ENCODE measurements around the gene TNFRSF12A.

TNFRSF12A gene

DNA sequence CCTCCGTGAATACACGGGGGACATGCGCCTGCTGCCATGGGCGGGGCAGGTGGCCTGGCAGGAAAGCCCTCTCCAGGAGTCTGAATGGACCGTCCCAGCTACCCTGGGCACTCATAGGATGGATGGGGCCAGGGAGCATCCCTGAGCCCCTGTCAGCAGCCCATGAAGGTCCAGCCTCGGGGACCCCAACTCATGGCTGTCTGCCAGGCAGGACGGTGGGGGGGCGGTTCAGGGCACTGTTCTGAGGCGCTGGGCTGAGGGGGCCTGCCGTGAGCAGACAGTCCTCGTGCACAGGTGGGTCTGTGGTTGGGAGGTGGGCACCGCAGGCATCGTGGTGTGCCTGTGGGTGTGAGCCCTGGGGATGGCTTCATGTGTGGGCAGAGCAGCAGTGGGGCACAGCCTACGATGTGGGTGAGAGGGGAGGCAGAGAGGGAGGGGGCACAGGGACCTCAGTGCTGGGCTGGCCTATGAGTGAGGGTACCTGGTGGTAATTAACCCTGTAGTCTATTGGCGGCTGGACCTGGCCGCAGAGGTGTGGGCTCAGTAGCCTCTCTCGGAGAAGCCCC lies 33.5 kb upstream of the TNFRSF12A start:
- peak; percentile 5 for DNase-seq (ENCODE audit: low spot score)

GRCh38 chr16:2987286-2987685 lies 32.9 kb upstream of the TNFRSF12A start:
- peak; percentile 5 for DNase-seq (ENCODE audit: low spot score)

- DNase-seq (ENCODE audit: low spot score), result peak; percentile 35
Measured at GRCh38 chr16:2987833-2988232, 32.3 kb upstream of the TNFRSF12A start.

- peak; percentile 40 for DNase-seq (ENCODE audit: low spot score)
Measured at GRCh38 chr16:2988590-2989099, 31.5 kb upstream of the TNFRSF12A start.

DNA sequence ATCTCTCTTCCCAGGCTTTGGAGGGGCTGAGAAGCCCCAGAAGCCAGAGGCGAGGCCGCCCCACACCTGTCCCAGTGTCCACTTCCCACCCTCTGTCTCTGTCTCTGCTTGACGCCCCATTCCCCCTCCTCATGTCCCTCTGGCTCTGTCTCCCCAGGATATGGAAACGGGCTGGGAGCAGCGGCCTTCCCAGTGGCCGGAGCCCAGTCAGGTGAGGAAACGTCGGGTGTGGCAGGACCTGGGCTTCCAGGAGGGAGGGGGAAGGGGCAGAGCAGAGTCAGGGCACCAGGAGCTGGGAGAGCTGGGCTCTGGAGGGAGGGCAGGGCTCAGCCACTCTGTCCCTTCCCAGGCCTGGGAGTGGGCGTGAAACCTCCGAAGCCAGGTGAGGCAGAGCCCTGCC lies 29.3 kb upstream of the TNFRSF12A start:
- DNase-seq (ENCODE audit: low spot score), result peak; percentile 53

- DNase-seq (ENCODE audit: low spot score), result no peak
Measured at GRCh38 chr16:2991566-2992261, 28.5 kb upstream of the TNFRSF12A start.

DNA sequence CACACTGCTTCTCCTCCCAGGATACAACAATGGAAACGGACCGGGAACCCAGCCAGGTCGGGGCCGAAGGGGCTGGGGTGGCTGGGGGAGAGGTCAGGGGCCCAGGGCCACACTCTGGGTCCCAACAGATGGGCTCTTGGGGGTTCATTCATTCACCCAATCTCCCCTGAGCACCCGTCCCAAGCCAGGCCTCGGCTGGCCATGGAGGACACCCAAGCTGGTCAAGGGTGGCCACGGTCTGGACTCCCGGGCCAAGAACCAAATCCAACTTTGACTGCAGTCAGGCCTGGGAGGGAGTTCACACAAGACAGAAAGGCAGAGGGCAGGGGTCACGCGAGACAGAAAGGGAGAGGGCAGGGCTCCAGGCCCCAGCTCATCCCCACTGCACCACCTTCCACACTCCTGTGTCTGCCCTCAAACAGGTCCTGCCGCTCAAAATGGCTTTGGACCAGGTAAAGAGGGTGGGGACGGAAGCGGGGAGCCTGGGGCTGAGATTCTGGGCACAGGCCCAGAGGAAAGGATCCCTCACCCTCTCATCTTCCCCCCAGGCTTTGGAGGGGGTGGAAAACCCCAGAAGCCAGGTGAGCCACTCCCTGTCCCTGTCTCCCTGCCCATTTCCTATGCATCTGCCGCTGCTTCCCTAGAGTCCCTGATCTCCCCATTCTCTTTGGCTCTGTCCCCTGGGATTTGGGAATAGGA lies 27.6 kb upstream of the TNFRSF12A start:
- DNase-seq (ENCODE audit: low spot score), result no peak

DNA sequence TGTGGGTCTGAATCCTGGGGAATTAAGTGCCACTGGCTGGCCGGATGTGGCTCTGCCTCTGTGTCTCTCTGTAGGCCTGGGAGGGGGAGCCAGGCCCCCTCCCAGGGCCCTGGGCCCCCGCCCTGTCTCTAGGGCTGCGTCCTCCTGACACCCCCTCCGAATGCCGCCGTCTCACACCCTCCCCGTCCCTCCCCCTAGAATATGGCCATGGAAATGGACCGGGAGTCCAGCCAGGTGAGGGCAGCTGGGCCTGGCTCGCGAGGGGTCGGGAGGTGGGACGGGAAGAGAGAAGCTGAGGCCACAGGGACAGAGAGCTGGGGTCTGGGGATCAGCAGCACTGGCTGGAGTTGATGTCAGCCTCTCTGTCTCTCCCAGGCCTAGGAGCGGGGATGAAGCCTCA lies 23.9 kb upstream of the TNFRSF12A start:
- peak; percentile 18 for DNase-seq (ENCODE audit: low spot score)

DNA sequence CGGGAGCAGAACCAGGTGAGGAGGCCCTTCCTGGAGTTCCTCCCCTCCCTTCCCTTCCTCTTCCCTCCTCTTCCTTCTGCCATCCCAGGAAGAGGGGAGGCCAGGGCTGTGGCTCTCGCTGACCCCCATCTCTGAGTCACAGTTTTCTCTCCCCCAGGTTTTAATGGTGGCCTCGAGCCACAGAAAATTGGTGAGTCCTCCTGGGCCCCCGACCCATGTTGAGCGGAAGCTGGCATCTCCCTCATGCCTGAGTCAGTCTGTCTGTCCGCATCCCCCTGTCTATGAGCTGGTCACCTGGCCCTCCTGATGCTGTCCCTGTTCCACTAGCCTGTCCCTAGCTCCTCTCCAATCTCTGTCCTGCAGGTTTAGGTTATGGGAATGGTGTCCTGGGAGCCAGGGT lies 20.2 kb upstream of the TNFRSF12A start:
- DNase-seq (ENCODE audit: low spot score), result no peak

DNA sequence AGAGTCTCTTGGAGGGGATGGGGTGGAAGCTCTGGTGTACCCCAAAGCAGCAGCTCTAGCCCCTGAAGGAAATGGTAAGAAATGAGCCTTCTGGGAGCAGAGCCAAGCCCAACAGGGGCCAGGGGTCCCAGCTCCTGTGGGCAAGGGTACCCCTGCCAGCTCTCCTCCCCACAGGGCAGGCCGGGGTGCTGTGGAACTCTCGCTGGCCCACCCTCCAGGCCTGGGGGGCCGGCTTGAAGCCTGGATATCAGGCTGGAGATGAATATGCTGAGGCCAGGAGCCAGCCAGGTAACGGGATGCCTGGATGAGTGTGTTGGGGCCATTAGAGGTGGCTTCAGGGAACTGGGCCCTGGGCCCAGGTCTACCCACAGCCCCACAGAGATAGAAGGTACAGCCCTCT lies 19.6 kb upstream of the TNFRSF12A start:
- DNase-seq (ENCODE audit: low spot score), result no peak

DNA sequence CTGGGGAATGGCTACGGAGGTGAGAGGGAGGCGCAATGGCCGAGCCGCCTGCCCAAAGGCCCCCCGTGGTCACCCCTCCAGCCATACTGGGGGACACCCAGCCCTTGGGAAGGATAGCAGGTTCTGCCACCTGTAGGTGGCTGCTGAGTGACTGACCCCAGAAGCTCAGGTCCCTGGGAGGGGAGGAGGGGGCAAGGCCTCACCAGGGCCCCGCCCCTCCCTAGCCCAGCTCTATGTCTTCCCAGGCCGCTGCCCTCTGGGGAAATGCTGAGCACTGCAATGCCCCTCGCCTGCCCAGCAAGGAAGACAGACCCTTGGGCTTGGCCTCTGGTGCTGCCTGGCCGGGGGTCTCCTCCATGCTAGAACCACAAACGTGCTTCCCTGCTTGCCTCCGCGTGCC lies 18.9 kb upstream of the TNFRSF12A start:
- DNase-seq (ENCODE audit: low spot score), result no peak

- peak; percentile 94 for DNase-seq (ENCODE audit: low spot score)
Measured at GRCh38 chr16:3003582-3004270, 16.4 kb upstream of the TNFRSF12A start.

GRCh38 chr16:3004319-3004718 lies 15.8 kb upstream of the TNFRSF12A start:
- DNase-seq (ENCODE audit: low spot score), result no peak

- DNase-seq (ENCODE audit: low spot score), result no peak
Measured at GRCh38 chr16:3004781-3005284, 15.3 kb upstream of the TNFRSF12A start.

DNA sequence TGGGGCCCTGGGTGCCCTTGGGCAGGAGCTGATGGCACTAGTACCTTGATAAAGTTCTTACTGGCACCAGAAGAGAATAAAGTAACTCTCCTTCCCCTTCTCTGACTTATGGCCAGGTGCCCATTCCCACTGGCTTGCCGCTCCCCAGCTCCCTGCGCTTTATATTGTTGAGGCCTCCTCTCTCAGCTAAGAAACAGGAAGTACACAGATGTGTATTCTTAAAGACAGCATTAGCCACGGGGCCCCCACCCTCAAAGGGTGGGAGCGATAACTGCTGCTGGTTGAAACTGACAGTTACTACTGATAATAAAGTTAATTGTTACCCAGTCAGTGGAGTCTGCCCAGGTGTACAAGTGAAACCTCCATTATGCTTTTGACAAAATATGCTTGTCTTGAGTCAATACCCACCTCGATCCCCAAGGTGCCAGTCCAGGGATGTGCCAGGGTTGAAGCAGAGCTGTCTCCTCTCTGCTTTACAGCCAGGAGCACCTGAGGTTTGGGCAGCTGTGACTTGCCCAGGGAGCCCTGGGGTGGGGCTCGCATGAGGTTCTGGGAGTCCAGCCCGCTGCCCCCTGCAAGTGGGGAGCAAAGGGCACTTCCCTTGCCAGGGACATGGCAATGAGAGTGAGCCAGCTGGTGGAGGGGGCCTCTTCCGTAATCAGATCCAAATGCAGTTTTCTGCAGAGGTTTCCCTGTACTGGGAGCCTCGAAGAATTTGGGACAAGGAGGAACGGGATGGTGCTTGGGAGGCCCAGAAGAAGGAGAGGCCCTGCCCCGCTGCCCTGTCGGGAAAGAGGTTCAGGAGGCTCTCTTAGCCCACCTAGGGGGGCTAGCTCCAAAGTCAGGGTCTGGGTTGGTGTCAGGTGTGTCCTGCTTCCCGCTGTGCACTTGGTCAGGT lies 12.9 kb upstream of the TNFRSF12A start:
- no peak for DNase-seq (ENCODE audit: low spot score)

DNA sequence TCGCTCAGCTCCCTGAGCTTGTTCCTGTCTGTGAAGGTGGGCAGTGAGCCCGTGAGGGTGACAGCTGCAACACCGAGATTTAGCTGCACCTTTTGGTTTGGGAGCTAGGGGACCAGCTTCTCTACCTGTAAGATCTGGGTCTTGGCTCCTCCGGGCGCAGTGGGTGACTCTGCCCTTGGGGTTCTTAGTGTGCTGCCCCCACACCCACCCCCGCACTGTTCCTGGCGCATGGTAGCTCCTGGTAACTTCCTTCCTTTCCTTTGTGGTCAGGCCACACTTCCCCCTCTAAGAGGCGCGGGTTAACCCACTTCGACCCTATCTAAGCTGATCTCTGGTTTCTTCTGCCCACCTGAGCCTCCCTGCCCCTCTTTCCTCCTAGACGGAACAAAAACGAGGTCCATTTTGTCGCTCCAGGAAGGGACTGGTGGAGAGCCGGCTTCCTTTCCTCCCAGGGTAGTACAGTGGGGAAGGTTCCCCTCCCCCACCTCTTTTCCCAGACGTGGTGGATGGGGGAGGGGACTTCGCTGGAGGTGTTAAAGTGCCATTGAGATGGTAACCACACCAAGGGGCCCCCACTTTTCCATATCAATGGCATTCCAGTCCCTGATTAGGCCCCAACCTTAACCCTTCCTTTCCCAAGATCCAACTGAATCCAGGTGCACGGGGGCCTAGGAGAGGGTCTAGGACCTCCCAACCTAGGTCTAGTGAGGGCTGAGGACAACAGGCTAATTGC lies 12.0 kb upstream of the TNFRSF12A start:
- no peak for DNase-seq (ENCODE audit: low spot score)

DNA sequence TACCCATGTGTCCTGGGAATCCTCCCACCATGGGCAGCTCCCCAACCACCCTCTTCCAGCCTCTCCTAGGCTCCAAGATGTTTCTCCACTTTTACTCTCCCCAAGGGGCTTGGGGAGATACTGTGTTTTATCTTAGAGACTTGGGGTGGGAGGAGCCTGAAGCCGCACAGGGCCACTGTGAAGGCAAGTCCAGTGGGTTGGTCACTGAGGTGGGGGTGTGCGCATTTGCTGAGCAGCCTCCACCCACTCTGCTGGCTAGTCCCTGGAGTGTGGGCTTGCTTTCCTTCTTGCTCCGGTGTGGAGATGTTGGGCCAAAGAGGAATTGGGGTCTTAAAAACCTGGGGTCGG lies 11.5 kb upstream of the TNFRSF12A start:
- DNase-seq (ENCODE audit: low spot score), result no peak

GRCh38 chr16:3009568-3010390 lies 10.4 kb upstream of the TNFRSF12A start:
- peak; percentile 57 for DNase-seq (ENCODE audit: low spot score)

- DNase-seq (ENCODE audit: low spot score), result no peak
Measured at GRCh38 chr16:3010510-3010909, 9.7 kb upstream of the TNFRSF12A start.

DNA sequence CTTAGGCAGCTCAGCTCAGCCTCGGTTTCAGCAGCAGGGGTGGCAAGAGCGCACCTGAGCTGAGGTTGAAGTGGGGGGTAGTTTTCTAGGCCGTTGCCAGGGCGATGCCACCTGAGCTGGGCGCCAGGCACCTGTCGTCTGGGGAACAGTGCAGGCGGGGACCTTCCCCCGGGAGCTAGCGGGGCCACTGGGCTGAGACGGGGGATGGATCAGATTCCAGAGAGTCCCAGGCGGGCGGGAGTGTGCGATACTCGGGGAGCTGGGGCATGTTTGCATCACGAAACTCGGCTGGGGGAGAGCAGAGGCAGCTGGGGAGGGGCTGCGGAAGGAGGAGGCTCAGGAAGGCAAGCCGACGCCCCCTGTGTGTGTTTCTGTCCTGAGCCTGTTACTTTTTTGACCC lies 7.9 kb upstream of the TNFRSF12A start:
- no peak for DNase-seq (ENCODE audit: low spot score)
